Ammon's horn (tissue), 1 donor: ENCODE results near the gene GJD2.

Experiments used
- DNase-seq: peaks from one replicate; pipeline ENCODE4 v3.0.0-alpha.2; 2016; ENCODE audit warnings: low spot score

The GJD2 gene

GRCh38 chr15:34773013-34773412 lies 18.2 kb upstream of the GJD2 start:
- no peak for DNase-seq

- no peak for DNase-seq
These were observed 17.5 kb upstream of the GJD2 start for GRCh38 chr15:34772312-34772711.

GRCh38 chr15:34769711-34770110 lies 14.9 kb upstream of the GJD2 start:
- DNase-seq = no peak

GRCh38 chr15:34768530-34768929 lies 13.7 kb upstream of the GJD2 start:
- no peak for DNase-seq

- no peak for DNase-seq
These were observed 10.9 kb upstream of the GJD2 start for GRCh38 chr15:34765741-34766140.

GRCh38 chr15:34760909-34761308 lies 6.1 kb upstream of the GJD2 start:
- no peak for DNase-seq

GRCh38 chr15:34759992-34760391 lies 5.2 kb upstream of the GJD2 start:
- no peak for DNase-seq

GRCh38 chr15:34759347-34759746 lies 4.5 kb upstream of the GJD2 start:
- DNase-seq = no peak

- no peak for DNase-seq
These were observed 2.5 kb upstream of the GJD2 start for GRCh38 chr15:34757262-34757661.

- no peak for DNase-seq
These were observed 598 bp upstream of the GJD2 start for GRCh38 chr15:34755419-34755773.

- no peak for DNase-seq
These were observed 612 bp downstream of the GJD2 start for GRCh38 chr15:34754171-34754601.

- no peak for DNase-seq
These were observed 1.4 kb downstream of the GJD2 start for GRCh38 chr15:34753236-34753894.

- no peak for DNase-seq
These were observed 5.1 kb downstream of the GJD2 start for GRCh38 chr15:34749691-34750090.

- no peak for DNase-seq
These were observed 15.5 kb downstream of the GJD2 start for GRCh38 chr15:34739346-34739745.

GRCh38 chr15:34738002-34738401 lies 16.8 kb downstream of the GJD2 start:
- DNase-seq = no peak

- DNase-seq = no peak
These were observed 17.3 kb downstream of the GJD2 start for GRCh38 chr15:34737477-34737876.

GRCh38 chr15:34734303-34734702 lies 20.5 kb downstream of the GJD2 start:
- DNase-seq = no peak

- no peak for DNase-seq
These were observed 21.2 kb downstream of the GJD2 start for GRCh38 chr15:34733621-34734020.

- DNase-seq = no peak
These were observed 22.4 kb downstream of the GJD2 start for GRCh38 chr15:34732430-34732829.

GRCh38 chr15:34730701-34731100 lies 24.1 kb downstream of the GJD2 start:
- DNase-seq = no peak

- no peak for DNase-seq
These were observed 24.9 kb downstream of the GJD2 start for GRCh38 chr15:34729886-34730285.

- DNase-seq = no peak
These were observed 25.7 kb downstream of the GJD2 start for GRCh38 chr15:34729056-34729455.

- DNase-seq = no peak
These were observed 28.2 kb downstream of the GJD2 start for GRCh38 chr15:34726406-34727100.

GRCh38 chr15:34725556-34725955 lies 29.2 kb downstream of the GJD2 start:
- DNase-seq = no peak
